Keratinocyte (primary cell): Measurements from ENCODE around the gene TMEM45B.

Source experiments
- EZH2 ChIP-seq: IDR thresholded peaks from one replicate; pipeline ENCODE4 v1.6.1; 2012; ENCODE audit warnings: inconsistent platforms, mild to moderate bottlenecking, low read length, moderate library complexity
- TF ChIP-seq, protein P1 (sequence below), 3 experiments: IDR thresholded peaks in 1 of 3; conservative IDR thresholded peaks in 1 of 3; optimal IDR thresholded peaks in 1 of 3; 2 replicates in 2 of 3; 3 replicates in 1 of 3; pipeline versions ENCODE3 to v1.5.1; 2011; ENCODE audit warnings: low read length in 3 of 3, mild to moderate bottlenecking in 3 of 3, moderate library complexity in 2 of 3, control low read depth in 1 of 3, inconsistent platforms in 1 of 3; ENCODE audit not compliant: insufficient read depth in 2 of 3; ENCODE audit errors: extremely low read depth in 1 of 3

DNA sequence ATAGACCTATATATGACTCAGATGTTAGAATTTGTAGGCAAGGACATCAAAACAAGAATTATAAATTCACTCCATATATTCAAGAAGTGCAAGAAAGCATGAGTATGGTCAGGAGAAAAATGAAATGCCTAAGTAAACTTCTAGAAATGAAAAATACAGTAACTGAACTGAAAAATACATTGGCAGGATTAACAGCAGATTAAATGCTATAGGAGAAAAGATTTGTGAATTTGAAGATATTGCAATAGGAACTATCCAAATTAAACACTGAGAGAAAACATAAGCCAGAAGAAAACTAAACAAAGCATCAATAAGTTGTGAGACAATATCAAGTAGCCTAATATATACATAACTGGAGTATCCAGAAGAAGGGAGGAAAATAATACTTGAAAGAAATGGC lies 46.6 kb upstream of the TMEM45B start:
- TF ChIP-seq, protein P1, sequence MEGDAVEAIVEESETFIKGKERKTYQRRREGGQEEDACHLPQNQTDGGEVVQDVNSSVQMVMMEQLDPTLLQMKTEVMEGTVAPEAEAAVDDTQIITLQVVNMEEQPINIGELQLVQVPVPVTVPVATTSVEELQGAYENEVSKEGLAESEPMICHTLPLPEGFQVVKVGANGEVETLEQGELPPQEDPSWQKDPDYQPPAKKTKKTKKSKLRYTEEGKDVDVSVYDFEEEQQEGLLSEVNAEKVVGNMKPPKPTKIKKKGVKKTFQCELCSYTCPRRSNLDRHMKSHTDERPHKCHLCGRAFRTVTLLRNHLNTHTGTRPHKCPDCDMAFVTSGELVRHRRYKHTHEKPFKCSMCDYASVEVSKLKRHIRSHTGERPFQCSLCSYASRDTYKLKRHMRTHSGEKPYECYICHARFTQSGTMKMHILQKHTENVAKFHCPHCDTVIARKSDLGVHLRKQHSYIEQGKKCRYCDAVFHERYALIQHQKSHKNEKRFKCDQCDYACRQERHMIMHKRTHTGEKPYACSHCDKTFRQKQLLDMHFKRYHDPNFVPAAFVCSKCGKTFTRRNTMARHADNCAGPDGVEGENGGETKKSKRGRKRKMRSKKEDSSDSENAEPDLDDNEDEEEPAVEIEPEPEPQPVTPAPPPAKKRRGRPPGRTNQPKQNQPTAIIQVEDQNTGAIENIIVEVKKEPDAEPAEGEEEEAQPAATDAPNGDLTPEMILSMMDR (optimal IDR thresholded peaks at IDR 0.05 in 1 of 3, IDR thresholded peaks at IDR 0.05 in 1 of 3, conservative IDR thresholded peaks at IDR 0.05 in 1 of 3; ENCODE audit: extremely low read depth in 1 of 3, insufficient read depth in 2 of 3, low read length in 3 of 3) = no peak
- TF ChIP-seq EZH2 = no peak
